HG03565 (cell line): ENCODE data around the gene CPB2.

ENCODE experiments used
- ATAC-seq: cut with Tn5 transposase; IDR thresholded peaks from one replicate; pipeline ENCODE4 v1.9.1; 2021; ENCODE audit warnings: mild to moderate bottlenecking, moderate library complexity; ENCODE audit not compliant: unreplicated experiment

CPB2 gene

GRCh38 chr13:46127358-46128023 lies 22.7 kb upstream of the CPB2 start:
- ATAC-seq = no peak

DNA sequence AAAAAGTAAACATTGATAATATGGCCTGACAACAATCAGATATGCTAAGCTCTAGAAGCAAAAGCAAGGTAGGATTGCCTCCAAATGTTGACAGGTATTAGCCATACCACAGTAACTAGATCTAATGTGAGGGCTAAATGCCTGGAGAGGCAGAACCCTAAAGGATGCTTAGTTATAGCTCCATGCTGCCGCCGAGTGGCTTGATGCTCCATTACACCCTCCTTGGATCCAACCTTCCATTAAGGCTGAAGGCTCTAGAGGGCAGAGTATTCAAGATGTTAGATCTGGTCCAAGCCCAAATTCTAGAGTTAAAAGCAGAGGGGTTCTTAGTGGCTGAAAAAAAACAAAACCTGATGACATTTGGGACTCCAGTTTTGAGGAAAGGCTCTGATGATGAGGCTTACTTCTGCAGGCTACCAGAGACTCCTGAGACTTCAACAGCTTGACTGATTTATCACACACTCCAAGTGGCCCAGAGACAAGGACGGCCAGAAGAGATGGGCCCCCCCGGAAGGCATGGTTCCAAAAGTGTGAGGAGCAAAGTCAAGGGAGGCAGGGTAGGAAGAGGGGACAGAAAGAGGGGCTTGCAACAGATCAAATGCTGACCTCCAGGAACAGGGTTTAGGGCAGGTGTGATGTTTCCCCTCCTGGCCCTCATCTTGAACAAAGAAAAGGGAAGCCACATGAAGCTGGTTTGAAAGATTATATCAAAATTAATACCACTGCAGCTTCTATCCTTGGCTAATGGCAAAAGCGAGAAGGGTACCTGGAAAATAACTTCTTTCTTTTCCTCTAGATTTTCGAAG lies 21.9 kb upstream of the CPB2 start:
- ATAC-seq = peak; percentile 68

DNA sequence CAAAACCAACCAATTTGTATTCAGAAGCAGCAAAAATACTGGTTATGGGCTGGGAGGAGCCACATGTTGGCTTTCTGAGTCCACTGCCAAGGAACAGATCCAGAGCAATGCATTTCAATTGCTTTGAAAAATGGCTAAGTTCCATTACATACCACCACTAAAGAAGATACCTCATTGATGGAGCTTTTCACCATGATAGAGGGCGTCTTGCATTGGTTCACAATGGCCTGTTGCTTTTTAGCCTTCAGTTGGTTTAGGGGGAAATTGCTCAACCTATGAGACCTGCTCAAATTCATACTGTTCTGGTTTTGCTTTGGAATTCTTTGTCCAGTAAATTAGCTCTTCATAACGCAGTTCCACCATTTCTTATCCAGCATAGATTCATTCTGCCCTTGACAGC lies 21.2 kb upstream of the CPB2 start:
- no peak for ATAC-seq

DNA sequence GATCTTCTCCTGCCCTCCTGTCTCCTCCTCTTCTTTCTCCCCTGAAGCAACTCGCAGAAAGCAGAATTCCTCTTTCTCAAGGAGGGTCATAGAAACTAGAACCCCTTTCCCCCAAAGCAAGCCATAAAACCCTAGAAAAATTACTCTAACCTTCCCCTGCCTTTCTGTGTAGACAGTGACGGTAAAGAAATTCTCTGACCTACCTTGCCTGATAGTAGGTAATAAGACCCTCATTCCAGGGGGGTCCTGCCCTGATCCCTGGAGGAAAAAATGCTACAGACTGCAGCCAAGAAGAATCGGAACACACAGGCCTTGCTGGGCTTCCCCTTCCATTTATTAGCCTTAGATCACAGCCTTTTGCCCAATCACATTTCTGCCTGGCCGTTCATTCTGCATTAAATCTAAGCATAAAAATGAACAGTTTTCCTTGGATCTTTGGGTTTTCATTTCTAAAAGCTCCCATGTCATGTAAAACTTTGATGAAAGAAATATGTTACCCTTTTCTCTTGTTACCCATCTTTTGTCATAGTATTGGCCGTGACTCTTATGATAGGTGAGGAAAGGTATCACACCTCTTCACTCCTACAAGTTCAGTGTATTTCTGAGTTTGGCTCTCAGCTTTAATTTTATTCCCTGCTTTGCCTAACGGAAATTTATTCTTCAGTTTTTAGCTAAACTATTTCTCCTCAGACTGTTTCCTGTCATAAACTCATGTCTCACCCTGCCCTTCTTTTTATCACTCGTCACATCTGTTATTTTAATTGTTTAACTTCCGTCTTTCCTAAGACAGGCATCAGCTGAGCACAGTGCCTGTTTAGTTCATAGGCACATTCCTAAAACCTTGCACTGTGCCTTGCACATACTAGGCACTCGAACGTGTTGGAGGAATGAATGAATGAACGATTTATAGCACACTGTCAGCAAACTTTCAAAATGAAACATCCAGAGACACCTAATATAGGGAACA lies 20.4 kb upstream of the CPB2 start:
- ATAC-seq = no peak

DNA sequence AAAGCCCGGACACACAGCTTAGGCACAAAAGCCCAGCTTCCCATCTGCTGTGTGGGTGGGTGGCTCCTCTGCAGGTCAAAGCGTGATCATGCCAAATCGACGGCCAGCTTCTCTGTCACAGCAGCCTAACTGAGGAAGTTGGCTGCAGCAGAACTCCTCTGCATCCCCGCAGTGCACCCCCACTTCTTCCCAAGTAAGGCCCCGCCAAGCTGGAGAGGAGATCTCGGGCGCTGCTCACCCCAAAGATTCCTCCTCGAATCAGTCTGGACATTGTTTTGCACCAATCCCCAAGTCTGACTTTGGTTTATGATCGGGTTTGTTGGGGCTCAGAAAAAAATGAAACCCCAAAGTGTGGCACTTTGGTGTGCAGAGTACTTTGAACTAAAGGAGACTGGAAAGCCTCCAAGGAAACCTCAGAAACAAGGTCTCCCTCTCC lies 19.7 kb upstream of the CPB2 start:
- ATAC-seq = no peak

- no peak for ATAC-seq
Observed at GRCh38 chr13:46122304-46122703, 17.5 kb upstream of the CPB2 start.

DNA sequence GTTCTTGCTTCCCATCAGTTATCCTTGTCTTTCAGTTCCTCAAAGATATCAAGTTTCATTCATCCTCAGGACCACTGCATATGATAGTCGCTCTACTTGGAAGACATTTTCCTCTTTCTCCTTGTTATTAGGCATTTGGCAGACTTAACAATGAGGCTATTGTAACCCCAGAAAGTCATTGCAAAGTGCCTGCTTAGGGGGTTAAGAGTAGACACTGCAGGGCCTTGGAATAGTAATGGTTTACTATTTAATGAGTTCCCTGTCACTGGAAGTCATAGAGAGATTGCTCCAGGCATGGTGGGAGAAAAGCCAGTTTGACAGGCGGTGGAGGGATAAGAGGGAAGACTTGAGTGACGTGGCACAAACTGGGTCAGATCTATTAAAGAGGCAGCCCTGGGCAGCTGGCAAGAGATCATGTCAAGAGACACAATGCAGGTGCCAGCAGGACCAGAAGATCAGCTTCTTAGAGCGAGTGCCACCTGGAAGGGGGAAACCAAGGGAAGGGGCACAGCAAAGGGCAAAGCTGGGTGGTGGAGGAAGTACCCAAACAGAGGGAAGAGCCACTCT lies 16.8 kb upstream of the CPB2 start:
- ATAC-seq = no peak

GRCh38 chr13:46121033-46121432 lies 16.2 kb upstream of the CPB2 start:
- no peak for ATAC-seq

GRCh38 chr13:46119883-46120614 lies 15.2 kb upstream of the CPB2 start:
- ATAC-seq = no peak

GRCh38 chr13:46116653-46117502 lies 12.0 kb upstream of the CPB2 start:
- no peak for ATAC-seq

DNA sequence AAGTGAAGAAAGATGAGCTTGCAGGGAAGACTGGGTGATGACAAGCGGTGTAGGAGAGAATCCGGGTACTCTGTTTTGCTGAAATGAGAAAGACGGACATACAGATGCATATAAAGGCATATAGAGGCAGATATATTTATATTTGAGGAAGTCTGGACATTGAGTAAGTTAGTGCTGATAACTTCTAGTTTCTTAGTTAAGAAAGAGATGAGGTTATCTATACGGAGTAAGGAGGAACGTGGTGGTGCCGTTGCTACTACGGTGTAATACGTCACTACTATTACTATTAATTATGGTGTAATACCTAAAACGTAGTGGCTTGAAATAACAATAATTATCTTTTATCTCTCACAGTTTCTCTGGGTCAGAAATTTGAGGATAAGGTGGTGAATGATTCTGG lies 9.8 kb upstream of the CPB2 start:
- no peak for ATAC-seq

GRCh38 chr13:46113596-46113995 lies 8.8 kb upstream of the CPB2 start:
- ATAC-seq = no peak

DNA sequence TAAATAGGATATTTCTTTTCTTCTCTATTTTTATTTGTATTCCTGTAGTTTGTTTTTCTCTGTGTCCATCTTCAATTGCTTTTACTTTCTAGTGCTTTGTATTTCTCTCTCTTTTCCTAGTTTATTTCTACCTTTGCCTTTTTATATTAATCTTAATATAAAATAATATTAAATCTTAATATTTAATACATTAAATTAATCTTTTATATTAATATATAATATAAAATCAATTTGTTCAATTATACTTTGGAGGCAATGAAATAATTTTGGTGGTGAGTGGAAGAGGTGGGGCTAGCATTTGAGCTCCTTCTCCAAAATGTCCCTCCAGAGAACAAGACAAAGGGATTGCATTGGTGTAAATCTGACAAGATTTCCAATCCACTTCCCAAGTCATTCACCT lies 6.3 kb upstream of the CPB2 start:
- ATAC-seq = no peak

GRCh38 chr13:46109451-46109850 lies 4.6 kb upstream of the CPB2 start:
- ATAC-seq = no peak

DNA sequence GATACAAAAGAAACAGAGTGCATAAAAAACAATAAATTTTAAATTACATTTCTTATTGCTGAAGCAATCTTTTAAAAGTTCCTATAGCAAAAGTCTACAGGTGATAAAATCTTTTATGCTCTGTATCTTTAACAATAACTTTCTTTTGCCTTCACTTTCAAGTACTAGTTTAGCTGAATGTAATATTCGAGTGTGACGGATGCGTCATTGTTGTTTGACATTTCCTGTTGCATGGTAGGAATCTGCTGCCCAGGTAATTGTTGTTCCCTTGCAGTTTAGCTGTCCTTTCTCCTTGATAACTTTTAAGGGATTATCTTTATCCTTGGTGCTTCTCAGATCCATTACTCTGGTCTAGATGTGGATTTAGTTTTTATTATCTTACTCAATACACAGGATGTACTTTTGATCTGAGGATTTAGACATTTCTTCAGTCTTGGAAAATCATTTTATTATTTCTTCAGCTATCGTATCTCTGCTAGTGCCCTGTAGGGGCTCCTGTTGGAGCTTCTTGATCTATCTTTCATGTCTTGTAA lies 2.1 kb upstream of the CPB2 start:
- ATAC-seq = no peak

- no peak for ATAC-seq
Observed at GRCh38 chr13:46103037-46103436, 1.8 kb downstream of the CPB2 start.

- ATAC-seq = no peak
Observed at GRCh38 chr13:46102255-46102605, 2.6 kb downstream of the CPB2 start.

GRCh38 chr13:46101484-46102254 lies 3.2 kb downstream of the CPB2 start:
- no peak for ATAC-seq

DNA sequence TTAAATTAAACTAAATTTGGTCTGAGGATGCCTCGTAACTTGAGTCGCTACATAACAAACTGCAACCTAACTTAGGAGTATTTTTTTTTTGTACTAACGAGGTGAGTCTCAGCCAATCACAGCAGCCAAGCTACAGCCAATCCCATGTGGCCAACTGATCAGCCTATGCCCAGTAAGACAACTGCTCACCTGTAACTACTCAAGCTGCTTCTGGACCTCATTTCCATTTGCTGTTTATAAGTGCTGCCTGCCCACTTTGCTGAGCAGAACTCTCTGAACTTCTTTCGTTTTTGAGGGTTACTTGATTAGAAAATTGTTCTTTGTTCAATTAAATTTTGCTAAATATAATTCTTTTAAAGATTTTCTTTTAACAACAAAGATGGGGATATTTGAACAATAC lies 3.8 kb downstream of the CPB2 start:
- ATAC-seq = no peak
